GM06990 (cell line): ENCODE measurements around the gene ZNF346.

ENCODE experiments used
- DNase-seq: peaks from one replicate; pipeline ENCODE4 v3.0.0-alpha.2; 2011; ENCODE audit not compliant: insufficient read length; ENCODE audit errors: extremely low read depth
- H3K27me3 ChIP-seq: replicated peaks from 2 replicates; pipeline ENCODE4 v1.6.0; 2011; ENCODE audit warnings: low read length; ENCODE audit not compliant: control insufficient read depth, insufficient read depth
- H3K36me3 ChIP-seq: 2 replicates; pipeline ENCODE4 v1.5.1; 2011; ENCODE audit warnings: low read length; ENCODE audit not compliant: control insufficient read depth, insufficient read depth
- H3K4me3 ChIP-seq: replicated peaks from 2 replicates; pipeline ENCODE4 v1.5.1; 2011; ENCODE audit warnings: low read depth, mild to moderate bottlenecking, control low read depth, low read length
- CTCF ChIP-seq: IDR thresholded peaks from 2 replicates; pipeline ENCODE4 v1.5.1; 2011; ENCODE audit warnings: low read length, control low read depth, mild to moderate bottlenecking, inconsistent platforms; ENCODE audit not compliant: insufficient read depth, poor library complexity, severe bottlenecking

Gene ZNF346

GRCh38 chr5:177077335-177077734 lies 54.8 kb downstream of the ZNF346 start:
- Histone ChIP-seq H3K27me3 (no peaks in the 10 kb centered on the region), H3K4me3 (no peak overlapping the region), H3K36me3 (no peaks in the 10 kb centered on the region; the same call in 1 of the 2 replicates)
- no peak for DNase-seq
- TF ChIP-seq CTCF: no peak

- no peaks in the 10 kb centered on the region for H3K36me3 ChIP-seq
- no peak overlapping the region for H3K4me3 ChIP-seq
- no peak for DNase-seq
- H3K27me3 ChIP-seq: no peaks in the 10 kb centered on the region; the same call in 1 of the 2 replicates
- no peak for TF ChIP-seq CTCF
These were observed 57.1 kb downstream of the ZNF346 start for GRCh38 chr5:177079606-177080005.

GRCh38 chr5:177080265-177080664 lies 57.8 kb downstream of the ZNF346 start:
- no peak for TF ChIP-seq CTCF
- DNase-seq: no peak
- Histone ChIP-seq H3K27me3 (no peaks in the 10 kb centered on the region; the same call in 1 of the 2 replicates), H3K4me3 (no peak overlapping the region), H3K36me3 (no peaks in the 10 kb centered on the region)

- Histone ChIP-seq H3K36me3 (no peaks in the 10 kb centered on the region), H3K4me3 (no peak overlapping the region), H3K27me3 (no peaks in the 10 kb centered on the region; the same call in 1 of the 2 replicates)
- DNase-seq: no peak
- no peak for TF ChIP-seq CTCF
These were observed 59.4 kb downstream of the ZNF346 start for GRCh38 chr5:177081859-177082258.

- Histone ChIP-seq H3K36me3 (no peaks in the 10 kb centered on the region), H3K27me3 (no peaks in the 10 kb centered on the region; the same call in 1 of the 2 replicates), H3K4me3 (no peak overlapping the region)
- no peak for DNase-seq
- TF ChIP-seq CTCF: no peak
These were observed 60.9 kb downstream of the ZNF346 start for GRCh38 chr5:177083357-177083756.

- Histone ChIP-seq H3K36me3 (no peaks in the 10 kb centered on the region), H3K4me3 (no peak overlapping the region), H3K27me3 (no peaks in the 10 kb centered on the region; the same call in 1 of the 2 replicates)
- no peak for TF ChIP-seq CTCF
- DNase-seq: no peak
These were observed 61.7 kb downstream of the ZNF346 start for GRCh38 chr5:177084175-177084574.
